ENCODE measurements around the gene HLF.

- no peak for TF ChIP-seq CTCF (IDR thresholded peaks at IDR 0.05)
- no peak for TF ChIP-seq POLR2A (IDR thresholded peaks at IDR 0.05)
Measured at GRCh38 chr17:55325406-55325805, 60.6 kb downstream of the HLF start.

All from lower leg skin (tissue), 3 donors.